Stimulated activated CD4-positive, alpha-beta T cell treated with anti-CD3 and anti-CD28 coated beads, Interleukin-2, amount 100 ng/mL, for 4 hours (primary cell): ENCODE results near the gene PIGW.
A peak's percentile ranks its signal among the peaks of the same experiment; 100 is the strongest.

Experiments
- DNase-seq: peaks from one replicate; pipeline ENCODE4 v3.0.0-alpha.2; 2020; ENCODE audit warnings: low read depth

PIGW gene, protein sequence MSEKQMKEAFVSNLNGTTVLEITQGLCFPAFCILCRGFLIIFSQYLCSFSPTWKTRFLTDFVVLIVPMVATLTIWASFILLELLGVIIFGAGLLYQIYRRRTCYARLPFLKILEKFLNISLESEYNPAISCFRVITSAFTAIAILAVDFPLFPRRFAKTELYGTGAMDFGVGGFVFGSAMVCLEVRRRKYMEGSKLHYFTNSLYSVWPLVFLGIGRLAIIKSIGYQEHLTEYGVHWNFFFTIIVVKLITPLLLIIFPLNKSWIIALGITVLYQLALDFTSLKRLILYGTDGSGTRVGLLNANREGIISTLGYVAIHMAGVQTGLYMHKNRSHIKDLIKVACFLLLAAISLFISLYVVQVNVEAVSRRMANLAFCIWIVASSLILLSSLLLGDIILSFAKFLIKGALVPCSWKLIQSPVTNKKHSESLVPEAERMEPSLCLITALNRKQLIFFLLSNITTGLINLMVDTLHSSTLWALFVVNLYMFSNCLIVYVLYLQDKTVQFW

DNA sequence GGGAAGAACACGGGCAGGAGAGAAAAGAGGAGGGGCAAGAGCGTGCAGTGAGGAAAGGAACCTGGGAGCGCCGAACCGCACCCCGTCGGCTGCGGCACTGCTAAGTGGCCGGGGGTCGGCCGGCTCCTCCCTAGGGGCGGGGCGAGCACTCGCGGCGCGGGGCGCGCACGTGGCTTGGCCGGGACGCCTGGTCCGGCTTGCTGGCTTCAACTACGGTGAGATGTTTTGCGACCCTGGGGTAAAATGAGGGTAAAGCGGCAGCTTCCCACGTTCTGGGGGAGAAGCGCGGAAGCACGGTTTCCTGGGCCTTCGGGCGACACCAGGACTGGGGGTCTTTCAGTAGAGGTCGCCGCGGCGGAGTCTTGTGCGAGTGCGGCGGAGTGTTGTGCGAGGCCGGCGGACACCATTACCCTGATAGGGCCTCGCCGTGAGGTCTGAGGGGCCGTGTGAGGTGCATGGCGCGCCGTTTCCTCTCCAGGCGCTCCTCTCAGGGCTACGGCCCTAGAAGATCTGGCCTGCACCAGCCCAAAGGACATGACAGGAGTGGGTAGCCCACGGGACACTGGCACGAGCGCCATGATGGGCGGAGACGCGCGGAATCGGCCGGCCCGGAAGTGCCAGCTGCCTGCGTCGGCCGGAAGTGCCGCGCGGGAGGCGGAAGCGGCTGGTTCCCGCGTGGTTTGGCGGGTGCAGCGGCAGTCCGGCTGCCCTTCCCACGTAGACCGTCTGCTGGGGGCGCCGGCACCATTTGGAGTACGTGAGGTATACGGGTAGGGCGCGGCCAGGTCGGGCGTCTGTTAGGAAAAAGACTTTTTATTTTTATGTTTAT is at the start of gene PIGW, which contains the start of gene MYO19:
Gene PIGW (plus strand): TSS at position 148 of the 829 bp plus-strand sequence. CDS start 2,115 bp downstream, outside the sequence.
Gene MYO19 (minus strand): TSS at position 29 of the 829 bp plus-strand sequence. CDS start 2,330 bp downstream, outside the sequence.
- DNase-seq = peak; percentile 82

DNA sequence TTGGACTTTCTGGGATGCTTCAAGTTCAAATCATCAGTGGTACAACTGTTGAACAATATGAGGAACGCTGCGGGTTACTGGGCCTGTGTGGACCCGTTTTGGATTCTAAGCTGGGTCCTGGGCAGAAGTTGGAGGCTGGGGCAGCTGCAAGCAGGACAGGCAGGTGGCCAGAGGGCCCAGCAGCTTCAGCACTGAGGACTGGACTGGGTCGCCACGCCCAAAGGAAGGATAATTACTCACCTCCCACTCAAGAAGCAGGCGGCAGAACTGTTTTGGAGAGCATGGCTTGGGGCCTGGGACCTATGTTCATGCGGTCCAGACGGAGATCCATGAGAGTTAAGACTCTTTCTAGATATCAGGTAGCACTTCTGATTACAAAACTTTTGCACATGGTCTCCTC is 49.8 kb upstream of the PIGW start:
- no peak for DNase-seq

DNA sequence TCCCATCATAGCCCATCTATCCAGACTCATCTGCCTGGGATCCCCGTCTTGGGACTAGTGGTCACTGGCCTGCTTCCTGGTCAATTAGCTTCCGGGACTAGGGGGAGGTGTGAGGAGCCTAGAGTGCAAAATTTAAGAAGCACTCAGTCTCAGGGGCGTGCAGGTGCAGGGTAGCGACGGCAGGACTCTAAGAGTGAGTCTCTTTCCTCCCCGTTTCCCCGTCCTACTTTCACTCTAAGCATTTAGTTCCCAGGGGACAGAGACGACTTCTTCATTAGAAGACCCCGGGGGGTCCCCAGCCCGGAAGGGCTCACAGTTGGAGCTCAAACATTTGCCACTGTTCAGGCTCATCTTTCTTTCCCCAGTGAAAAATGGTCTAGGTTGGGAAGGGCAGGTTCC is 49.0 kb upstream of the PIGW start:
- no peak for DNase-seq

DNA sequence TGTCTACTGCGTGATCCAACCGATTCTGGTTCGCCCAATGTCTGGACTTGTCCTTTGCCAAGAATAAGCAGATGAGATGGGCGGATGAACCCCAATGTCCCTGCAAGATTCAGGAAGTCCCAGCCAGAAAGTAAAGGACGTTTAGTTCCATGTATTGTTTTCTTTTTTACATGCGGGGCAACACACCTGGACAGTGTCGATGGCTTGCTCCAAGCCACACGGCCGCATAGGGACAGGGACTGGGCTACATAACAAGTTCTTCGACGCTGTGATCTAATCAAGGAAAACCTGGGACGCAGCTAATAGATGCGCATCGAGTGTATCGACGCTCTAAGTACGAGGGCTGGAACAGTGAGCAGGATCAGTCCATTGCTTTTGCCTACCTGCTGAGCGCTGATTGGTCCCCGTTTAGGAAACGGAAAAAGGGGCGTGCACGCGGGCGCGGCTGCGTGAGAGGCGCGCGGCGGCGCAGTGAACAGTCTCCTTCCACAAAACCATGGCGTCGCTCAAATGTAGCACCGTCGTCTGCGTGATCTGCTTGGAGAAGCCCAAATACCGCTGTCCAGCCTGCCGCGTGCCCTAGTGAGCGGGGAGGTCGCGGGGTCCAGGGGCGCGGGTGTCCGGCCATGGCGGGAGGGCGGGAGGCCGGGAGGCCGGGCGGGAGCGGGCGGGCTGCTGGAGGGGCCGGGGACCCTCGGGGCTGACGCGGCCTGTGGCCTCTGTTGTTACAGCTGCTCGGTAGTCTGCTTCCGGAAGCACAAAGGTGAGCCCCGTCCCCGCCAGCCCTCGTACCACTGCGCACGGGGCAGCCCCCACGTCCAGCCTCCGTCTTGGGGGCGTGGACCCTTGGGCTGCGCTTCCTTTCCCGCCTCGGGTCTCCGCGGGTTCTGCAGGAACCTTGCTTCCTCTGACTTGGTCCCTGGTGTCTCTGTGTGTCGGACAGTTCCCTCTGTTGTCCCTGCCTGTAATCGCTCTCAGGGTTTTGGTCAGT is 48.3 kb upstream of the PIGW start, which contains the start of gene ZNHIT3:
Gene ZNHIT3 (plus strand): TSS at position 478 of the 991 bp plus-strand sequence. CDS start 19 bp downstream, at position 497.
- peak; percentile 85 for DNase-seq

DNA sequence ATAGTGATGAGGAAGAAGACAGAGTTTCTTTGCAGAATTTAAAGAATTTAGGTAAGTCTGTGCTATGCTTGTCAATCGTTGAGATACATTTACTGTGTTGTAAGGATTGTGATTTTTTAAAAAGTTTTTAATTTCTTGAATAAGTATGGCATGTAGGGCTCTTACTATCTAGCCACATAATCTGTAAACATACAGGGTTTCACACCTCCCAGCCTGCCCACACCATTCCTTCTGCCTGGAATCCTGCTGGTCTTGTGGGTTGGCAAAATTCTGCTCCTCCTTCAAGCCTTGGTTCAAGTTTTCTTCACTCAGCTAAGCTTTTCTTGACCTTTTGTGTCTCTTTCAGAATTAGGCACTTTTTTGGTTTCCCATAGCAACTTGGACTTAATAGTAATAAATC is 40.8 kb upstream of the PIGW start:
- DNase-seq = no peak

DNA sequence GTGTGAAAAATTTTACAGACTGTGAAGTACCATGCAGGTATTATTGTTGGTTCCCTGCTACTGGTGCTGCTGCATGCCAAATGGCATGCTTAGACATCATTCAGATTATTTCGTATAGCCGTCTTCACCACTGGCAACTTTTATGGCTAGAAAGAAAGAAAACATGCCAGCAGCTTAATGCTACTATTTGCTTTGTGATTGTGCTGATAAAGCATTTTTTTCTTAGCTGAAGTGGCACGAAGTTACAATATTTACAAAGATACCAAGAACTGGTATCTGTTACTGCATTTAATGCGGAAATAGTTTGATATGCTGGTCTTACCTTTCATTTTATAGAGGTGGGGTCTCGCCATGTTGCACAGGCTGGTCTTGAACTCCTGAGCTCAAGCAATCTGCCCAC is 40.1 kb upstream of the PIGW start:
- DNase-seq = no peak

DNA sequence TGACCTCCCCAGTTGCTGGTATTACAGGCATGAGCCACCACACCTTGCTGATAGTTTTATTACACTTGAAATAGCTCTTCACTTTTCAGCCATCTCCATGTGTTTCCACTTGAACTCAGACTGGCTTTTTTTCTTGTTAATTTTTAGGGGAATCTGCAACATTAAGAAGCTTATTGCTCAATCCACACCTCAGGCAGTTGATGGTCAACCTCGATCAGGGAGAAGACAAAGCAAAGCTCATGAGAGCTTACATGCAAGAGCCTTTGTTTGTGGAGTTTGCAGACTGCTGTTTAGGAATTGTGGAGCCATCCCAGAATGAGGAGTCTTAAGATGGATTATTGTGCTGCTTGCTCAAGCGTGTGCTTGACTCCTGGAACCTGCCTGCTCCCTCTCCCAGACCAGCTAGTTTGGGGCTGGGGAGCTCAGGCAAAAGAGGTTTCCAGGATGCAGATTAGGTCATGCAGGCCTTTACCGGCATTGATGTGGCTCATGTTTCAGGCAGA is 39.7 kb upstream of the PIGW start:
- no peak for DNase-seq

DNA sequence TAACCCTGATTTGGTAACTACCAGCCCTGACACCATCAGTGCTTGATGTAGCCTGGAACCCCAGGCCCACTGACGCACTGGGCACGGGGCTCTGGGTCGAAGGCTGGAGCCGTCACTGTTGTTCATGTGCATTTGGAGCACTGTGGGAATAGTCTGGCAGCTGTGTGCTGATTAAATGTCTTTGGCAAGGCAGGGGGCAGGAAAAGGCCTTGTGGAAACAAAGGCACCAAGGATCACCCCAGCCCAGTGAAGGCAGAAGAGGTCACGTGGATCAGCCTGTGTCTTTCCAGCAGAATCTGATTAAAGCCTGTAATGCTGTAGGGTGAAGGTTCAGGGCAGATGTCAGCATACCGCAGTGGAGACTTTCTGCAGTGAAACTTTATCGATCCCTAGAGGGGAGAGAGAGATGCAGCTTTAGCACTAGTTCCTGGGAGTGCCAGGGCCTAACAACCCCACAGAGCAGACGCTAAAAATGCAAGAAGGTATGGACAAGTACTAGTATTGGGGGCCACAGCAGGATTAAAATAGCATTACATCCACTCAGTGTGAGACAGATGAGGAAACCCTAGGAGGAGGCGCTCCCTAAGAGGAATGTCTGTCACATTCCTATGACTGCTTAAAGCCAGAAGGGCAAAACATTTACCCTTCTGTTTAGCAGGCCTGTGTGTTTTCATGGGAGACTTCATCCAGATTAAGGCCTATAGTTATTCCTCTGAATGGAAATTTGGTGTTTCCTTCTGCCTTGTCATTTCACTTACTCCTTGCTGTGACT is 38.6 kb upstream of the PIGW start:
- DNase-seq = no peak

DNA sequence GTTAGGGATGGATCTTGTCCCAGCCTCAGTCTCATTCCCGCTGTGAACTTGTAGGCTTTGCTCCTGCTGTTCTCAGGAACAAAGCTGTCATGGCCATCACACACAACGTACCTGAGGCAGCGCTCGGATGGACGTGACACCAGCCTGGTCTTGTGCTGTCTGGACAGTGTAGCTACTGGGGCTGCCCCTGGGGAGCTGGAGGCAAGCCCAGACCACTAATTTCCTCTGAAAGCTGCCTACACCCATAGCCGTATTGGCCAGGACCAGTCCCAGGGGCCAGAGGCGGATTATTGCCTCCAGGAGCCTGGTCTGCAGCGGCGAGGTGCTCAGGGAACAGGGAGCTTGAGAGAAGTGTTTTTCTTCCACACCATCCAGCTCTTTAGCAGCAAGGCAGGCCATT is 36.6 kb upstream of the PIGW start:
- DNase-seq = no peak

DNA sequence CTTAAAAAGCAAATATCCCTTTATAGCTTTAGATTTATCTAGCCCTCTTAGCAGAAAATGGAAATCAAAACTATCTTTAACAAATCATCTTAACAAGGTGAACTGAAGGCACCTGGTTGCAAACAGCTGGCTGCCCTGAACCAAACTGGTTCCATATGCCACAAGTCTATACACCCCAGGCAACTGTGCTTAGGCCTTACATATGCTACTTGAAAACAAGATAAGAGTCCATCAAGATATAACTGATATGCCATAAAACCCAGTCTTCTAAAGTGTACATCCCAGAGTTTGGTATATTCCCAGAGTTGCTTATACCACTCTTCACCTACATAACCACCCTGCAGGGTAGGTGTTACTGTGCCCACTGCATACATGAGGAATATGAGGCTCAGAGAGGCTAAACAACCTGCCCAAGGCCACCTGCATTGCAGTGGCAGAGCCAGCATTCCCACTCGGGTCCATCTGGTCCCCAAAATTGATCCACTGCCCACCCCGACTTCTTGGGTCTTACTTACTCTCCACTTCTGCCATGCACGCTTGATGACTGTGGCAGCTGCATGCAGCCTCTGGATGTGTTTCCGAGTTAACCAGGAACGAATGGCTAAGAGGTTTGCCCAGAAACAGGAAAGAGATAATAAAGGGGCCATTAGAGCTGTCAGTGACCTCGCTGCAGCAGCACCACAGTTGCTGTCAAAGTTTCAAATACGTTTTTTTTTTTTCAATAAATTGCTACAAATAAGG is 36.1 kb upstream of the PIGW start:
- no peak for DNase-seq

DNA sequence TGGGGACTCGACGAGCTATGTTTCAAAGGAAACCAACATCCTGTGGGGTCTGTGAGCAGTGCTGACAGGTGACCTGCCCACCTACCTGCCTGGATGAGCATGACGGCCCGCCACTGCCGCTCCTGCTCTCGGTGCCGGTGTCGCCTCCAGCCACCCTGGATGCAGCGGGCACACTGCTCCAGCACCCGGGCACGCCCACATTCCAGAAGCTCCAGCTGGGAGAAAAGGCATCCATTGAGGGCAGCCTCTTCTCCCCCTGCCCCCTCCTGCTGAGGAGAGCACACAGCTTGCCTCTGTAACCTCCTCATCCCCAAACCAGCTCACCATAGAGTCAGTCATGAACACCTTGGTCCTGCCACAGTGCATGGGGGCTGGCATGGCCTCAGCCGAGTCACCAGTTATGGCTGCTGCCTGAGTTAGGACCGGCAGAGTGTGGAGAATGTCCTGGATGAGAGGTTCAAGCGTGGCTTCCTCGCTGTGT is 34.0 kb upstream of the PIGW start:
- DNase-seq = no peak

DNA sequence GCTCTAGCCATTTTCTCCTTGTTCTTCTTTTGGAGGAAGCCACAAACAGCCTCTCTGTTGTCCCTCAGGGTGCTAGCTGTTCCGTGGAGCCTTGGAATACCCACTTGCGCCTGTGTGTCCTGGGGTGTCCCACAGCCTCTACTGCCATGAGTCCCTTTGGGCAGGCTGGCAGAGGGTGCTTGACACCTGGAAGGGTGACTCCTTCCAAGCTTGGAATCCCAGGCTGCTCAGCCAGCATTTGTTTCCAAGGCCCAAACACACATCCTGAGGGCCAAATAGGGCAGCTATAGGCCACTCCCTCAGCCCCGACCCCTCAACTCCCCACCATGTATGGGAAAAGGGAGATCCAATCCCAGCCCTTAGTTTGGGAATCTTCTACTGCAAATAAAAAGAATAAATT is 33.4 kb upstream of the PIGW start:
- no peak for DNase-seq

DNA sequence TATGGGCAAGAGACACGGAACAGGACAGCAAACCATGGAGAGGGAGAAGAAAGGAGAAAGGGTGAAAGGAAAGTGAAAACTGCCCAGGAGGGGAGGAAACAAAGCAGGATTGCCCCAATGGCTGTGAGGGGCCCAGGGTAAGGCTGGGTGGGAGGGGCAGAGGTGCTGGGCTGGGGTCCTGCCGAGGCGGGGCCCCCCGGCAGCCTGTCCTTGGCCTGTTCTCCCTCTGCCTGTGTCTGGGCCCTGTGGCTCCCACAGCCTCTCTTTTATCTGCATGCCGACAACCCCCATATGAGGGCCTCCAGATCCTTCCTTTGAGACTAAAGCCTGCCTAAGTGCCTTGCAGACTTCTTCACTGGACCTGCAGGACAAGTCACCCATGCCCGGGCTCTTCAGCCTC is 32.8 kb upstream of the PIGW start:
- DNase-seq = no peak

DNA sequence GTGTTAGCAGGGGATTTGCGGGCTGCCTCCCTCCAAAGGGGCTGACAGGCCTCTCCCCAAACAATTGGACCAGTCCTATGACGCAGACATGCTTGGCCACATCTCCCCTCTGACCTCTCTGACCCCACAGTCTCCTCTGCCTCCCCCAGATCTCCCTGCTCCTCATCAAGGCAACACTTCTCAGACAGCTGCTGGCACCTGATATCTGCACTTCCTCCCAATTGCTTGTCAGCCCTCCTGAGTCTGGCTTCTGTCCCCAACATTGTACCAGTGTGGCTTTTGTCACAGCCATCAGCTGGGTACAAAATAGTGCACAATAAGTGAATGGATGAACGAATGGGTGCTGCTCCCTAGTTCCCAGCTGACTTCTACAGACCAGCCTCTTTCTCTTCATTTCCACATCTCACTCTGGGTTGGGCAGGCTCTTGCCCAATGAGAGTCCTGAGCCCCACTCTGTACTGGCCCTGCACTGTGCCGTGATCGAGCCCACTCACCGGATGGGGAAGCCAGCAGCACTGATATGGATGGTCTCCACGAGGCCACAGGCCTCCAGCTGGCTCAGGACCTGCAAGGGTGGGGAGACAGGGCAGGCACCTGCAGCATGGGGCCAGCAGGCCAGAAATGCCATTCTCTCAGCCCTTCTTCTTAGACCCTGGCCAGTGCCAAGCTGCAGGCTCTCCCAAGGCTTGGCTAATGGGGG is 31.2 kb upstream of the PIGW start:
- no peak for DNase-seq

DNA sequence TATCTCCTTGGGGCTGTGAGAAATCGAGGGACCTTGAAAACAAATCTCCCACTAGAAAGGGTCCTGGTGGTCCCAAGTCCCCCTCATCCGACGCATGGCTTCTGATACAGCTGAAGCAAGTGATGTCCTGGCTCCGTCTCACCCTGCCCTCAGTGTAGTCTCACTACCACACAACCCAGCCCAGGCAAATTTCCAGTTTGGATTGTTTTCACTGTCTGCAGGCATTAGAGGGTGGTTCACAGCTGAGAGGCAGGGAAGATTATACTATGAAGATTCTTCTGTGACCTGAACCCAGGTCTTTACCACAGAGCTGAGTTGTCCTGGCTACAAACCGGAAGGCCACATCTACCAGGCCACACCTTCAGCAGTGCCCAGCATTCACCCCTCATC is 30.6 kb upstream of the PIGW start:
- DNase-seq = no peak

DNA sequence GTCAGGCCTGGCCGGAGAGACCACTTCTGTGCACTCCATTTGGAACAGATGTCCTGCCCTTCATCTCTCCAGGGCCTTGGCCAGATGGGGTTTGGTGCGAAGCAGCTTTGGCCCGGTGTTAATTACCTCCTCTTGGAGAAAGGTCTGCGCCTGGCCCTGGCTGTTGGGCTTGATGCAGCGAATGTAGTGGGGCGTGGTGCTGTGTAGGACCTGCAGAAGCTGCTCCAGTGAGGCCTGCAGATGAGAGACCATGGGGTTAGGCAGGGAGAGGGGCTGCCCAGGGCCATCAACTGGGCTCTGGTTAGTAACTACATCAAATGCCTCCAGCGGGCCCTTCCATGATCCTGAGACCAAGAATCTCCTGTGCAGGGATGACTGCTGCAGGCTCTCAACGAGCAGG is 29.6 kb upstream of the PIGW start:
- DNase-seq = no peak

DNA sequence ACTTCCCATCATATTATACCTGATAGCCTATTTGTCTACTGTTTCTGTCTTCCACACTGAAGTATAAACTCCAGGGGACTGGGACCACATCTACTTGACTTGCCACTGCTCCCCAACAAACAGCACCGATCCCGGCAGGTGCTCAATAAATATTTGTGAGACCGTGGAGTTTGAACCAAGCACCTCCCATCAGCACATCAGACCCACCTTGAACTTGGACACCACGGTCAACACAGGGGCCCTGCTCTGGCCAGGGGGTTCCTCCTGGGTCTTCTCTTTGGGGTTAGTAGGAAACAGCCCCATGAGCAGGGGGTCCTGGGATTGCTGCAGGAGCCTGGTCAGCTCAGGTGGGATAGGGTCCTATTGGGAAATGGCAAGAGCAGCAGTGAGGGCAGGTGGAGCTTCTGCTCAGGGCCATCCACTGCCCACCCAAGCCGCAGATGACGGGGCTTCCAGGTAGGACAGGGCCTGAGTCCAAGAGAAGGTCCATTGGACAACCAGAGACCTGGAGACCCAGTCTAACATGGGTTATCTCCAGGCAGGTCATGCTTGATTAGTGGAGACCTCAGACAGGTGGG is 28.4 kb upstream of the PIGW start:
- DNase-seq = no peak

DNA sequence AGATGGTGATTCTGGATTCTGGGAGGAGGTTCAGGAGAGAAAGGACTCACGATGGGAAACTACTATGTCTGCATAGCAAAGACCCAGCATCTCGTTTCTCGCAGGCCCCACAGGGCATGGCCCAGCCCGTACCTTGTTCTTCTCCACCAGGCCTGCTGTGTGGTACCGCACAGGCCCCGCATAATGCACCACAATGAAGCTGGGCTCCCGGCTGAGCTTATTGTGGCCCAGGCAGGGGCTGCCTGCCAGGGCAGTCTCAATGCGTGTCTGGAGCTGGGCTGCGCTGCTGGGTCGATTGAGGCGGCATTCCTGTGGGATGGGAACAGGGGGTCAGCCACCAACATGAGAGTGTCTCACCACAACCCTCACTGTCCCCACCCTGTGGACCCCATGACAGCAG is 28.0 kb upstream of the PIGW start:
- DNase-seq = no peak

DNA sequence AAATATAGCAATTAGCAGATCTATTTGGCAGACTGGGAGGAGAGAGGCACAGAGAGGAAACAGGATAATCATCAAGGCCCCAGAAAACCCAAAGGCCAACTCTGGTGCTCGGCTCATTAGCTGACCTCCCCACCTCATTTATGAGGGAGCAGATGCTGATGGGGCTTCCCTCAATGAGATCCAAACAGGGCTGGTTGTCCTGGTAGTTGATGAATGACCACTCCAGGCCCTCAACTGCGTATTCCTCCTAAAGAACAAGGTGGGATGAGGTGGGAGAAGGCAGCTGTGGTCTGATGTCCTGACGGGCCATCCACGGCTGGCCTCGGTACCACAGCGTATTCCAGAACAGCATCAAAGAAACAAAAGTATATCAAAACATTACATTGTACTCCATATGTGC is 27.5 kb upstream of the PIGW start:
- no peak for DNase-seq
